PC-9 (cell line): ENCODE measurements around the gene SYNGAP1. TPM values are rescaled to one million over a fixed set of nuclear protein-coding genes. Genes with fewer than 3 reads are reported as not detected.

ENCODE experiments used
- BruUV-seq: library from RNA; stranded (reverse); fragments of 400-500 nt; replicated peaks from 2 replicates; lab custom pipeline; 2021; lab: Mats Ljungman, UMichigan
- CTCF ChIA-PET: fragments of 300-600 bp; sonication (Branson Sonifier 250); formaldehyde crosslinking; loops from one replicate; lab custom pipeline; 2022; ENCODE audit warnings: antibody characterized with exemption; lab: Charles Lee
- POLR2A ChIA-PET: fragments of 300-600 bp; sonication (Branson Sonifier 250); formaldehyde crosslinking; loops from one replicate; lab custom pipeline; 2022; ENCODE audit warnings: antibody characterized with exemption; ENCODE audit not compliant: unreplicated experiment; lab: Charles Lee
- DNase-seq, 2 experiments: peaks; one replicate each; pipeline versions ENCODE4 v3.0.0 to v3.0.0-alpha.2; 2015 to 2022; ENCODE audit warnings: mixed read lengths in 1 of 2
- H2AFZ ChIP-seq: fragments of 200-600 bp; sonication (generic); 2 replicates; pipeline ENCODE4 v1.8.1; 2017; ENCODE audit warnings: antibody characterized with exemption
- H3F3A ChIP-seq: fragments of 200-600 bp; sonication (generic); 2 replicates; pipeline ENCODE4 v1.8.1; 2017; ENCODE audit warnings: antibody characterized with exemption, mild to moderate bottlenecking, low read depth; ENCODE audit not compliant: insufficient read depth
- H3K27ac ChIP-seq: fragments of 200-600 bp; sonication (generic); 2 replicates; pipeline ENCODE4 v1.6.1; 2016; ENCODE audit warnings: mixed run types
- H3K27me3 ChIP-seq: fragments of 200-600 bp; sonication (generic); 2 replicates; pipeline ENCODE4 v1.6.1; 2016; ENCODE audit warnings: low read depth, mixed run types; ENCODE audit not compliant: insufficient read depth
- H3K36me3 ChIP-seq: fragments of 200-600 bp; sonication (generic); 2 replicates; pipeline ENCODE4 v1.6.1; 2016; ENCODE audit warnings: low read depth, mixed run types
- H3K4me1 ChIP-seq: fragments of 200-600 bp; sonication (generic); replicated peaks from 2 replicates; pipeline ENCODE4 v1.6.1; 2016; ENCODE audit warnings: mixed run types; ENCODE audit not compliant: insufficient read depth
- H3K4me2 ChIP-seq: fragments of 200-600 bp; sonication (generic); 2 replicates; pipeline ENCODE4 v1.6.1; 2017; ENCODE audit warnings: mixed run types
- H3K4me3 ChIP-seq: fragments of 200-600 bp; sonication (generic); 2 replicates; pipeline ENCODE4 v1.6.1; 2016; ENCODE audit warnings: mixed run types
- H3K79me2 ChIP-seq: fragments of 200-600 bp; sonication (generic); 2 replicates; pipeline ENCODE4 v1.6.1; 2017; ENCODE audit warnings: low read depth, mixed run types
- H3K9me2 ChIP-seq: fragments of 200-600 bp; sonication (generic); 2 replicates; pipeline ENCODE4 v1.8.1; 2017; ENCODE audit warnings: mild to moderate bottlenecking; ENCODE audit not compliant: insufficient read depth
- H3K9me3 ChIP-seq: fragments of 200-600 bp; sonication (generic); 2 replicates; pipeline ENCODE4 v1.8.1; 2016; ENCODE audit warnings: low read depth; ENCODE audit not compliant: insufficient read depth
- H4K20me1 ChIP-seq: fragments of 200-600 bp; sonication (generic); 2 replicates; pipeline ENCODE4 v1.8.1; 2017; ENCODE audit not compliant: insufficient read depth
- EZH2 ChIP-seq: fragments of 200-600 bp; sonication (generic); IDR thresholded peaks from 2 replicates; pipeline ENCODE4 v1.8.0; 2017; ENCODE audit warnings: antibody characterized with exemption, low read depth
- intact Hi-C: fragments of 100-400 bp; cut with micrococcal nuclease; formaldehyde crosslinking; loops from one replicate; pipeline ENCODE4 v1.10.0; 2022; ENCODE audit not compliant: unreplicated experiment
- total RNA-seq: library from RNA; stranded (reverse); gene quantifications from 2 replicates; pipeline ENCODE4 v1.2.3, GENCODE V29; 2021
- TF ChIP-seq, protein P1 (sequence below): fragments of 200-600 bp; sonication (generic); conservative IDR thresholded peaks from 2 replicates; pipeline ENCODE4 v1.6.1; 2017; ENCODE audit warnings: mixed run types, antibody characterized with exemption, mild to moderate bottlenecking, moderate library complexity

SYNGAP1 gene
- total RNA-seq, 1 experiment from 2014 or later: 17.7 TPM

DNA sequence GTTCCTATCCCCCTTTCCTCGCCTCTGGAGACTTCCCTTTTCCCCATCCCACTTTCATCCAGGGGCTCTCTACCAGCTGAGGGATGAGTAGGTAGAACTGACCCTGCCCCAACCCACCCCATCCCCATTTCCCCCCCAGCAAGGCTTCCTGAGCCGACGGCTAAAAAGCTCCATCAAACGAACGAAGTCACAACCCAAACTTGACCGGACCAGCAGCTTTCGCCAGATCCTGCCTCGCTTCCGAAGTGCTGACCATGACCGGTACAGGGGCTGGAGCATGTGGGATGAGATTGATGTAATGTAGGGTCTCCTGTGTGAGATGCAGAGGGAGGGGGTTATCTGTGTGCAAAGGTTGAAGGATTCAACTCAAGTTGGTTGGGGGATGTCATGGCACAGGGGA, 12.7 kb downstream of the SYNGAP1 start:
- TF ChIP-seq, protein P1, sequence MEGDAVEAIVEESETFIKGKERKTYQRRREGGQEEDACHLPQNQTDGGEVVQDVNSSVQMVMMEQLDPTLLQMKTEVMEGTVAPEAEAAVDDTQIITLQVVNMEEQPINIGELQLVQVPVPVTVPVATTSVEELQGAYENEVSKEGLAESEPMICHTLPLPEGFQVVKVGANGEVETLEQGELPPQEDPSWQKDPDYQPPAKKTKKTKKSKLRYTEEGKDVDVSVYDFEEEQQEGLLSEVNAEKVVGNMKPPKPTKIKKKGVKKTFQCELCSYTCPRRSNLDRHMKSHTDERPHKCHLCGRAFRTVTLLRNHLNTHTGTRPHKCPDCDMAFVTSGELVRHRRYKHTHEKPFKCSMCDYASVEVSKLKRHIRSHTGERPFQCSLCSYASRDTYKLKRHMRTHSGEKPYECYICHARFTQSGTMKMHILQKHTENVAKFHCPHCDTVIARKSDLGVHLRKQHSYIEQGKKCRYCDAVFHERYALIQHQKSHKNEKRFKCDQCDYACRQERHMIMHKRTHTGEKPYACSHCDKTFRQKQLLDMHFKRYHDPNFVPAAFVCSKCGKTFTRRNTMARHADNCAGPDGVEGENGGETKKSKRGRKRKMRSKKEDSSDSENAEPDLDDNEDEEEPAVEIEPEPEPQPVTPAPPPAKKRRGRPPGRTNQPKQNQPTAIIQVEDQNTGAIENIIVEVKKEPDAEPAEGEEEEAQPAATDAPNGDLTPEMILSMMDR: no peak
- TF ChIP-seq EZH2: no peak
- Histone ChIP-seq H3K9me2 (no peaks in the 10 kb centered on the region), H4K20me1 (no peaks in the 10 kb centered on the region), H3K4me1 (0 out of 2 replicates have a peak, but pooled peaks cover under 1% of the 10 kb centered on the region), H3K9me3 (no peaks in the 10 kb centered on the region), H3K27me3 (no peaks in the 10 kb centered on the region), H3K4me3 (no peak overlapping the region), H3K27ac (no peak overlapping the region), H3K4me2 (no peak overlapping the region), H3K36me3 (no peaks in the 10 kb centered on the region), H3F3A (peaks cover 14% of the 10 kb centered on the region; the same call in 1 of the 2 replicates), H3K79me2 (no peaks in the 10 kb centered on the region), H2AFZ (no peak overlapping the region)
- no TSS peak for BruUV-seq
- CTCF ChIA-PET: no interaction called here
- DNase-seq: no peak
- intact Hi-C loops: no loop called here
- POLR2A ChIA-PET: no interaction called here

DNA sequence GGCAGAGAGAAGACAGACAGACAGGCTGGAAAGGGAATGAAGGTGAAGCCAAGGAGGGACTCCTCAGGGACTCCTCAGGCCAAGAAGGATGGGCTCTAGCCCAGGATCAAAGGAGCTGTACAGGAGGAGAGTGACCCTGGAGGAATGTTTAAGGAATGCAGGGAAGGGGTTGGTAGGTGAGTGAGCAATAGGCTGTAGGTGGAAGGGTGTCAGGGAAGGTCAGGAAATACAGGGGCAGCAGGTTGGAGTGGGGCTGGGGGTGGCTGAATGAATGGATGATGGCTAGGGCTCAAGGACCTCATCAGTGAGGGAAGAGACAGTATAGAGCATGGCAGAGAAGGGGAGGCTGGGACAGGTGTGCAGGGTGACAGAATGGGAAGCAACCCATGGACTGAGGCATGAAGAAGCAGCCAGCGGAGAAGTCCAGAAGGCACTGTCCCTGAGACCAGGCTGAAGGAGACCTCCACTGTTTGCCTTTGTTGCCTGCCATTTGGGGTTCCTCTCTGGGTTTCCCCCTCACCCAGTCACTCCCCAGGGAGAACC, 13.2 kb downstream of the SYNGAP1 start:
- no peaks in the 10 kb centered on the region for H3K79me2 ChIP-seq
- H3K4me1 ChIP-seq: no peaks in the 10 kb centered on the region
- H4K20me1 ChIP-seq: no peaks in the 10 kb centered on the region
- H3K9me2 ChIP-seq: no peaks in the 10 kb centered on the region
- no peak overlapping the region for H3K4me3 ChIP-seq
- no peak overlapping the region for H3K27ac ChIP-seq
- H3F3A ChIP-seq: peaks cover 14% of the 10 kb centered on the region; the same call in 1 of the 2 replicates
- no peaks in the 10 kb centered on the region for H3K27me3 ChIP-seq
- TF ChIP-seq, protein P1: no peak
- no peak for TF ChIP-seq EZH2
- no peak overlapping the region for H2AFZ ChIP-seq
- ChIA-PET POLR2A (no interaction called here), CTCF (no interaction called here)
- H3K4me2 ChIP-seq: no peak overlapping the region
- no peaks in the 10 kb centered on the region for H3K36me3 ChIP-seq
- no peaks in the 10 kb centered on the region for H3K9me3 ChIP-seq
- BruUV-seq: no TSS peak
- intact Hi-C loops: no loop called here
- DNase-seq: no peak

DNA sequence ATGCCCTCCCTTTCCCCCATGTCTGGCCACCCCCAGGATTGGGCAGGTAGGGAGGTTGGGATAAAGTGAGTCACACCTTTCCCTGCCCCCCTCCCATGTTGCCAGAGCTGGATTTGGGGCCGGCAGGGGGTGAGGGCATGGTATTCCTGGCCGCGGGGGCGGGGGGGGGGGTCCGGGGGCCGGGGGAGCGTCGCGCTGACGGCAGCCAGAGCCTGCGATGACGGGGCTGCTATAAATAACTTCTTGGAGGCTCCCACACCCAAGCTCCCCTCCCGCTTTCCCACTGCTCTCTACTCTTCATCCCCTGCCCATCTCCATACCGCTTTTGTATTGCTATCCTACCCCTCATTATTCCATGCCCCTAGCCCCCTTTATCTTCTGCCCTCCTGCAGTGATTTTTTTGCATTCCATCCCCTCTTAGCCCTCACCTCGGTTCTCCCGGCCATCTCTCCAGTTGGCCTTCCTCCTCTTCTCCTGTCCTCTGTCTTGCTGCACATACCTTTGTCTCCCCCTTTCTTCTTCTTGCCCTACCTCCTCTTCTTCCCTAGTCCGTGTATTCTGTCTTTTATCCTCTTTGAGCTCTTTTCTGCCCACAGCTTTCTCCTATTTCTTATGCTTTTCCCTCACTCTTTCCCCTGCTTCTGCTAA, 13.8 kb downstream of the SYNGAP1 start:
- CTCF ChIA-PET: no interaction called here
- Histone ChIP-seq H3K9me3 (no peaks in the 10 kb centered on the region), H4K20me1 (no peaks in the 10 kb centered on the region), H3K79me2 (no peaks in the 10 kb centered on the region), H3K27ac (no peak overlapping the region), H2AFZ (no peak overlapping the region), H3K4me3 (no peak overlapping the region), H3F3A (peaks cover 9% of the 10 kb centered on the region; the same call in 1 of the 2 replicates), H3K36me3 (no peaks in the 10 kb centered on the region), H3K4me2 (no peak overlapping the region), H3K4me1 (no peaks in the 10 kb centered on the region), H3K27me3 (no peaks in the 10 kb centered on the region), H3K9me2 (no peaks in the 10 kb centered on the region)
- no peak for DNase-seq
- POLR2A ChIA-PET: no interaction called here
- BruUV-seq: no TSS peak
- TF ChIP-seq, protein P1: no peak
- no peak for TF ChIP-seq EZH2
- intact Hi-C loops: no loop called here
